ENCODE data around the gene MPO.

Gene MPO

DNA sequence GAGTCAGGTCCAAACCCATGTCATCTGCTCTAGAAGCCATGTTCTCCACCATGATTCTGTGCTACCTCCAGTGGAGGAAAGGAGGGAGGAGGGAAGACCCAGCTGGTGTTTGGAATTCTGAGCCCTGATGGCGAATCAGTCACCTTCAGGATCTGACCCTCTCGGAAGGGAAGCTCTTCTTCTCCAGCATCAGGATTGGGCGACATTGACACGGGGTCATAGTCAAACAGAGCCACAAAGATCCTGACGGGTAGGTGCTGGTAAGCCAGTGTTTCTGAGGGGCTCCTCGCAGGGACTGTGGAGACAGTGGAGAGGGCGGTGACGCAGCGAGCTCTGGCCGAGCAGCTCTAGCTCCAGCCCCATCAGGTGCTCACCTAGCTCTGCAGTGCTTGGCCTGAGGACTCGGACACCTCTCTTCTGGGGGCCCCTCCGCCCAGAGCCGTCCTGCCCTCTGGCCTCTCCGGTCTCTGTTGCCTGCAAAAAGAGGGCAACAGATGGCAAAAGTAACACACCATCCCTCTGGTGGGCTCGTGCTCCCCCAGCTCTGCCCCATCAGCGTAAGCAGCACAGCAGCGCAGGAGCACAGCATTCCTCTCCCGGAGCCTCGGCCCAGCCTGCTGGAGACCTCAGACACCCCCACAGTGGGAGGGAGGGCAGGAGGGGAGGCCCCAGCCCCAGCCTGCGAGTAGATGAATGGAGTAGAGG, 26.9 kb upstream of the MPO start:
- DNase-seq (ENCODE audit: low spot score): no peak

DNA sequence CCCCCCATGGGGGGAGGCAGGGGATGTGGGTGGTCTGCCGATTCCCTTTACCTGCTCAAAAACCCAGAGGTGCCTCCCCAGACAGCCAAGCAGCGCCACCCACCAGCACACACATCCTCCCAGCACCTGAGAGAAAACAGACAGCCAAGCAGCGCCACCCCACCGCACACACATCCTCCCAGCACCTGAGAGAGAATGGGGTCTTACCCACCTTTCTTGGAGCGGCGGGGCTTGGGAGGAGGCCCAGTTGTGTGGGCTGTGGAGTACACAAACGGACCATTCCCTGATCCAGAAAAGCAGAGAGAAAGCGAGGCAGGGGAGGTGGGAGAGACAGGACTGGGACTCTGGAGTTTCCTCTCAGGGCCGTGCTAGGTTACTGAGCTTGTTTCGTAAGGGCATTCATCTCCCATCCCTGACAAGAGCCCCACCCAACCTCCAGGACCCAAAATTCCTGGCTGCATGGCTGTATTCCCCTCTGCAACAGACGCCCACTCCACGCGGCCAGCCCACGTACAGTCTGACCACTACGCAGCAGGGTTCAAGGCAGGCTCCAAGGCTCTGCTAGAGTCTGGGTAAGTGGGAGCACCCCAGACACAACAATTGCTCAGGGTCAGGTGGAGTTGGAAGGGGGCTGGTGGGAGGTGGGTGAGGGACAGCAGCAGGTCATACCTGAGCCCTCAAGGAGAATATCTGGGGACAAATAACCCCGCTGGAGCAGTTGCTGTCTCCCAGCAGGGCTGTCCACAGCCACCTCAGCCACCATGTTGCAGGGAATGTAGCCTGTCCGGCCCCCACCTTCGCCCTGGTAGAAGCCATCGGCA, 25.6 kb upstream of the MPO start:
- DNase-seq (ENCODE audit: low spot score): no peak

DNA sequence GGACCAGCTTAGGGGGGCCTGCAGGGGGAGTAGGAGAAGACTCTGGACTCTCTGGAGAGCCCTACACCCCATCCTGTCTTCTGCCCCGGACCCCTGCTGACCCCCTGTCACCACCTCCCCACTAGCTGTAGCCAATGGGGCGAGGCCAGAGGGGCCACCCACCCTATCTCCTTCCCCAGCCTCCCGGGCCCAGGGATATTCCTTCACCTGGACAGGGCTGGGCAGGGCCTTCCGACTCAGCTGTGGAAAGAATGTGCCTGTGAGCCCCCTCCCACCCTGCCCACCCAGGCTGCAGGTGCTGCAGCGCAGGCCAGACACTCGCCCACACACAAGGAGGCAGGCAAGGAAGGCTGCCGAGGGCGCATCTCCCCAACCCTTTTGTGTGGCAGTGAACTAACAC, 24.9 kb upstream of the MPO start:
- DNase-seq (ENCODE audit: low spot score): no peak

DNA sequence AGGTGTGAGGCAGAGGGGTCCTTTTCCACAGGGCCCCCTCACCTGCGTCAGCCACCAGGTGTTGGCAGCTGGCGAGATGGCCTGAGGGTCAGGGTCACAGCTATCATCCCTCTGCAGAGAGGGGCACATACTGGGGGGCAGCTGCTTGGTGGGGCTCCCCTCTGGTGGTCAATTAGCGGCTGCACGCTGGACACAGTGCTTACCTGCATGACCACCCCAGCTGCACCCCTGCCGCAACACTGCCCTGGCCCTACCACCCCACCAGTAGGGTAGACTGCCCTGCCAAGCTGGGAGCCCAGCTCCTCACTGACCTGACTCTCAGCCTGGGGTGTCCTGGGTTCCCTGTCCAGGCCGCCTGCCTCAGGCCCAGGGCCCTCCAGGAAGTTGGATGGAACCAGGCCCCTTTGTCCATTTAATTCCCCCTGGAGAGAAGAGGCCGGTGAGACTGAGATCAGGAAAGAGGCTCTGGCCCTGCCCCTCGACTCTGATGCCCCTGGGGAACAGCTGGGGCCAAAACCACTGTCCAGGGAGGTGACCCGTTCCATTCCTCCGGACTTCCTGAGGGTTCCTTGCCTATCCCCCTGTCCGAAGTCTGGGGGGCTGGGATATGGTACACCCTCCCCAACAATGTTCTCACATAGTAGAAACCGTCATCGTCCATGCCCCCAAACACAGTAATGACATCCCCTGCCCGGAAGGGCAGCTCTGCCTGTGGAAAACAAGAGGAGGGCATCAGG, 24.2 kb upstream of the MPO start:
- no peak for DNase-seq (ENCODE audit: low spot score)

DNA sequence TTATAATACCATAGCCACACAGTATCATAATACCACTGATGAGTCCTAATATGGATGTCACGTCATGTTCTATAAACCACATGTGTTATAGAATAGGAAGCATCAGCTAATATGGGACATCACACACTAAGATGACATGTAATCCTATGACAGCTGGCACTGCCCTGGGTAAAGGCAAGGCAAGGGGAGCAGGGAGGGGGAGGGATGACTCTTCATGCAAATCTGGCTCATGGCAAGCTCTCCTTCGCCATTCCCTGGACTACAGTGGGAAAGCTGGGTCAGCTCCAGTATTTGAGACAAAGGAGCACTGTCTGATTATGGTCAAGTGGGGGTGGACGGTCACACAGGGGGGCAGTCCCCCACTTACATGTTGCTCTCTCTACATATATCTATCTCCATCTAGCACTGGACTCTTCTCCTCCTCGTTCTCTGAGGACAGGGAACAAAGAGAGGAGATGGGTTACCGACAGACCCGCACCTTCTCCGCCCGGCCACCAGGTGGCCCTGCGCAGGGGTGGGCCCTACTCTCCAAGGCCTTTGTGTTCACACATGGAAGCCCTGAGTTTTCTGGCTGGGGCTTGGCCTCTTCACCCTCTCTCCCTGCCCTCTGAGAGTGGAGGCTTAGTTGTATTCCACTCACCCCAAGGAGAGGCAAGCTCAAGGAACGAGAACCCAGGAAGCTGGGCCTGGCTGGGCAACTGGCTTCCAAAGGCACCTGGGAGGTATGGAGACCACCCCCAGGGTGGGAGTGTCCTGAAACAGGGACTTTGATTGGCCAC, 23.4 kb upstream of the MPO start:
- no peak for DNase-seq (ENCODE audit: low spot score)

DNA sequence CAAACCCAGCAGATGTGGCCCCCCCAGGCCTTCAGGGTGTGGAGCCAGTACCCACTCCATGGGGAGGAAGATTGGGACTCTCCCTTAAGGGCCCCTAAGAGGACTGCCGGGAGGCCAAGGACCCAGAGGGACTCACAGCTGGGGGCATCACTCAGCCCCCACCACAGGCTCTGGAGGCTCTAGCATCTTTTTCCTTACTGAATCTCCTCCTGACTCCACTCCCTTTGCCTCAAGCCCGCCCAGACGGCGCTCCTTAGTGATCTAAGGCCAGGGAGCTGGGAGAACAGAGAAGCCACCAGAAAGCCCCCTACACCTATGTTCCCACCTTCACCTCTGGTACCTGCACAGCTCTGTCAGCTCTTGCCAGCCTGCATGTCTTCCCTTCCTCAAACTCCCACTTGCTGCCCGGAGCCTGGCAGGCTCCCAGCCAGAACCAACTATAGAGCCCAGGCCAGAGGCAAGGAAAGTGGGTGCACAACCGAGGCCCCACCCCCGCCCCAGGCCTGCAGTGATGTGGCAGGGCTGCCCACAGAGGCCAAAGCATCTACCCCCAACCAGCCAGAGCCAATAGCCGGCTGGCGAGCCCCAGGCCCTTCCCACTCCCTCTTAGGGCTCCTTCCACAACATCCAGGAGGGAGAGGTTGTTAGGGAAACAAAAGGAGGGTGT, 22.3 kb upstream of the MPO start:
- DNase-seq (ENCODE audit: low spot score): no peak

DNA sequence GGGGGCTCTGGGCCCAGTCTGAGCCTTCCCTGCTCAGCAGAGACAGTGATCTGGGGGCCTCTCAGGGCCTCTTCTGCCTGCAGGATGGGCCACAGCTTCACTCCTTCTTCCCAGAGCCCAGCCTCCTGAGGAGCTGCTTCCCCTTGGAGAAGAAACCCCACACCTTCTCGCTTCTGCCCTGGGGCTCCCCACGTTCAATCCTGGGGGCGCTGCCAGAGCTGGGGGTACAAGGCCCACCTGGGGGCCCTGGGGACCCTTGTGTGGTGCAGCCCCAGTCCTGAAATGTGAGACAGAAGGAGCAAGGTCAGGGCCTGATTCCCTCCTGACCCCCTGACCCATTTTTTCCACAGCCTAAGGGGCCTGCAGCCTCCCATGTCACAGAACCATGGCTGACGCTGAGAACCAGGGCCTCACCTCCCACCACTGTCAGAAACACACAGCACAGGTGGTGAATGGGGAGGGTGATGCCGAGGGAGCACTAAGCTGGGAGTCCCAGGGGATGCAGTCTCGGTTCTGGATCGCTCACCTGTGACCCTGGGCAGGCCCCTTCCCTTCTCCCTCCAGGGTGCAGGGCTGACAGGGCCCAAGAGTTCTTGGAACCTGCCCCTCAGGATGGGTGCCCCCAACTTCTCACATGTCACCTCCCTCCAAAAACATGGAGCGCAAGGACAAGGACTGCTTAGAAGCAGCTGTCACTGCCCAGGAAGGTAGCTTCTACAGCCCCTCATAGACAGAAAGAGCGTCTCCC, 21.6 kb upstream of the MPO start:
- DNase-seq (ENCODE audit: low spot score): no peak

DNA sequence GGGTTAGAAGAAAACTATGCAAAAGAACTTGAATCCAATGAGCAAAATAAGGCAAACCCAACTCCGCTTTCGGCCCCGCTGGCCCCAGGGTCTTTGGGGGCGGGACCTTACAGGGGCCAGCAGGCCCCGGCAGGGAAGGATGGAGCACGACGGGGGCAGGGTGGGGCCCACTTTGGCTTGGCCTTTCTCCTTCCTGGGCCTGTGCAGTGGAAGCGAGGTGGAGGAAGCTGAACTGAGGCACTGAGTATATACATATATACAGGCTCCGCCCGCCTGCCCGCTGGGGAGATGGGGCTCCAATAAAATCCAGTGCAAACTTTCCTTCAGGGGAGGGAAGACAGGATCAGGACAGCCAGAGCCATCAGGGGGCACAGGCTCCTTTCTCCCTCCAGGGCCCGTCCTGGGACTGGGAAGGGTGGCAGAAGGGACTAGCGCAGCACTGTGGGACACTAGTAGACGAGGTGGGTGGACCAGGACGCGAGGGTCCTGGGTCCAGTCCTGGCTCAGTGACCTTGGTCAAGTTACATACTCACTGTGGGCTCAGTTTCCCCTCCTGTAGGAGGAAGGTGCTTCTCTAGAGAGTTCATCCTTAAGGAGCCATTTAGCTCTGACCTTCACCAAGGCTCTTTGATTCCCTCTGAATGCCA, 20.9 kb upstream of the MPO start:
- no peak for DNase-seq (ENCODE audit: low spot score)

DNA sequence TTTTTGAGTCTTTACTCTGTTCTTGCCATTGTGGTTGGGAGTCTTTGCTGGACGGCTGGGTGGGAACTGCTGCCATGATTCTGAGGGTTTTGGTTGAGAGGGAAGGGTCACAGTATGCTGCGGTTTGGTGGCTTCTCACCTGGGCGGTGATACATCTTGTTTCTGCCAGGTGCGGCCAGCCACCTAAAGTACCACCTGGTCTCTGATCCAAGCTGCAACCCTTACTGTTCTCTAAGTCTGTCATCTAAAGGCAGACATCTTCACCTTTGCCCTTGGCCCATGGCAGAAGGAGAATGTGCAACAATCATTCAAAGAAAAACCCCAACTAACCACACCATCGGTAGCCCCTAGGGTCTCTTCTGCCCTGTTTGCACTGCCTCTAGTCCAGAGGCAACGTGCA, 19.6 kb upstream of the MPO start:
- DNase-seq (ENCODE audit: low spot score): no peak

DNA sequence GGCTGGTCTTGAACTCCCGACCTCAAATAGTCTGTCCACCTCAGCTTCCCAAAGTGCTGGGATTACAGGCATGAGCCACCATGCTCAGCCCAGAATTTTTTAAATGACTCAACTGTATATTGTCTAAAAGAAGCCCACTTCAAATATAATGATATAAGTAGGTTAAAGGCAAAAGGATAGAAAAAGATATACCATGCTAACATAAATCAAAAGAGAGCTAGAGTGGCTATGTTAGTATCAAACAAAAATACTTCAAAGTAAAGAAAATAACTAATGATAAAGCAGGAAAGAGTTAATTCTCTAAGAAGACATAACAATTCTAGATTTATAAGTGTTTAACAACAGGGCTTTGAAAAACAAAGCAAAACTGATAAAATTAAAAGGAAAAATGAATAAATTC, 13.3 kb upstream of the MPO start:
- no peak for DNase-seq (ENCODE audit: low spot score)

DNA sequence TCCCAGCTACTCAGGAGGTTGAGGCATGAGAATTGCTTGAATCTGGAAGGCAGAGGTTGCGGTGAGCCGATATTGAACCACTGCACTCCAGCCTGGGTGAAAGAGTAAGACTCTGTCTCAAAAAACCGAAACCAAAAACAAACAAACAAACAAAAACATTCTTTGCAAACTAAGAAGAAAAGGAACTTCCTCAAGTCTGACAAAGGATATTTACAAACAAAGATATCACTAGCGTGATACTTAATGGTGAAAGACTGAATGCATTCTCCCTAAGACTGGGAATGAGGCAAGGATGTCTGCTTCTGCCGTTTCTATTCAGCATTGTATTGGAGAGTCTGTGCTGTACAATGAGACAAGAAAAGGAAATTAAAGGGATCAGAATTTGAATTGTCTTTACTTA, 10.5 kb upstream of the MPO start:
- DNase-seq (ENCODE audit: low spot score): no peak

DNA sequence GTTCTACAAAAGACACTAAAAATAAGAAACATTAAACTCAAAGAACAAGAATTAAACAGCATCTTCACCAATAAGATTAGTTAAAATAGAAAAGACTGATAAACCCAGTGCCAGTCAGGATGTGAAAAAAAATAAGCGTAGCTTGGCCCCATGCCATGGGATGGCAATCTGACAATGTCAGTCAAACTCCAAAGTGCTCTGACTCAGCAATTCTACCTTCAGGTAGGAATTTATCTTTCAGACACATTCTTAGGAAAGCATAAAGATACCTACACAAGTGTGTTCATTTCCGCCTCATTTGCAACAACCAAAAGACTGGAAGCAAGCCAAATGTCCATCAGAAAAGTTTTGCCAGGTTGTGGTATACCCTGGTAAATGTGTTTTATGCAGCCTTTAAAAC, 9.1 kb upstream of the MPO start:
- DNase-seq (ENCODE audit: low spot score): no peak

DNA sequence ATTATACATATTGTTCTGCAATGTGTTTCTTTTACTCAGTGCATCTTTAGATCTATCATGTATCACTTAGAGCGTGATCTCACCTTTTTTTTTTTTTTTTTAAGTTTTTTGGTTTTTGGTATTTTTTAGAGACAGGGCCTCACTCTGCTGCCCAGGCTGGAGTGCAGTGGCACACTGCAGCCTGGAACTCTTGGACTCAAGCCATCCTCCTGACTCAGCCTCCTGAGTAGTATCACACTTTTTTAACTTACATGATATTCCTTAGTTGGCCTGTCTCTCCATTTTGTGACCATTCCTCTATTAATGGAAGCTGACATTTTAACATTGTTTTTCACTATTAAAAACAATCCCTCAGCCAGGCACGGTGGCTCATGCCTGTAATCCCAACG, 4.7 kb upstream of the MPO start:
- no peak for DNase-seq (ENCODE audit: low spot score)

DNA sequence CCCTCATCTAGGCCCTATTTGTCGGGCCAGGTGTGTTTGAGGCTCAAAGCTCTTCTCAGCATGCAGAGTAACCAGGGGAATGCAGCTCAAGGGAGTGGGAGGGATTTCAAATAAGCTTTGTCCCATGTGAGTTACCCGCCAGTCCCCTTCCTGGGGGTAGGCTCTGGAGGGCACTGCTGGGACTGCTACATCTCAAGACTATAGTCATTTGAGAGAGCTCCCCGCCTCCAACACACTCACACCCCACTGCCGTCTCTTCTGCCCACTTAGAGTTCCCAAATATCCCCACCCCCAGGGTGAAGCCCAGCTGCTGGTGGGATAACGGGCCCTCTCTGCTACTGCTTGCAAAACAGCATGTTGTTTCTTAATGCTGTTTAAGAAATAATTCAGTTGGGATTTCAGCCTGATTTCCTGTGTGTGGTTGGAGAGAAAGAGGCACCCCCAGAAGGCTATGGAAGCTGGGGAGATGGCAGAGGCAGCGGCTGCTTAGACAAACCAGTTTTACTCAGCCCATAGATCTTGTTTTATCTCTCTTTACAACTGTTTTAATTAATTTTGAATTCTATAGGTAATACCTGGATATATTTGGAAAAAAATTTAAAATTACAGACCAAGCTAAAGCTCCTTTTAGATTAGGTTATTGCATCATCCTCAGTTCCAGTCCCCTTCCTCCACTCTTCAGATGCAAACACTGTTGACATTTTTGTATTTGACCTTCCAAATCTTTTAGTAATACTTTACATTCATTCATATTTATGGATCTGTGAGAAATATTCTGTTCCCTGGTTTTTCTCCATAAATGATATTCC, 4.1 kb upstream of the MPO start:
- no peak for DNase-seq (ENCODE audit: low spot score)

DNA sequence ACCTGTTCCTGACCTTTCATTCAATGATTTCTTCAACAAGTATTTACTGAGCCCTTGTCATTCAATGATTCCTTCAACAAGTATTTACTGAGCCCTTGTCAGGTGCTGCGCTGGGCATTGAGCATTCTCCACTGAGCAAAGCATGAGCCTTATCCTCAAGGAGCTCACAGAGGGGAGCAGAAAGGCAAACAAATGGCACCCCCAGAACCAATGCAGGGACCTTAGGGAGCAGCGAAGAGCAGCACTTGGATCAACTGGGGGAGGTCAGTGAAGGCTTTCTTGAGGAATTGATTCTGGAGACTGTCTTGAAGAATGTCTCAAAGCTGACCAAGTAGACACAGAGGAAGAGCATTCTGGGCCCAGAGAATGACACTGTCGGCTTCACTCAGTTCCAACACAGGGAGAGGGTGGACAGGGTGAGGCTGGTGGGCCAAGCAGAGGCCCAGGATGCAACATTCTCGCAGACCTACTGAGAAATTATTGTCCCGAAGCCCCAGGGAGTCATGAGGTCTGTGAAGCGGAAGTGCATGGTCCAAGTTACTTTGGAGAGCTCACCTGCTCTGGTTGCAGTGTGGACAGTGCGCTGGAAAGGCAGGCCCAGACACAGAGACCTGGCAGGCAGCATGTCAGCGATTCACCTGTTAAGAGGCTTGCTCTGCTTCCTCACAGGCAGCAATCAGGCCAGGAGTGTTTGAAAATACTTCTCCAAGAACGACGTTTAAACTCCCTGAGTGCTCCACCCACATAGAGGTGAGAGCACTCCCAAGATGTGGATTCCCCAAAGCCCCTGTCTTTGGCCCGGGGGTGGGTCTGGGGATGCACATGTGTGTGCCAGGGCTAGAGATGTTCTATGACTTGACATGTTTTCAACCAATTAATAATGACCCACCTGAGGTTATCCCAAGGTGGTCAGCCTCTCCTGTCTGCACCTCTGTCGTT, 3.2 kb upstream of the MPO start:
- no peak for DNase-seq (ENCODE audit: low spot score)

DNA sequence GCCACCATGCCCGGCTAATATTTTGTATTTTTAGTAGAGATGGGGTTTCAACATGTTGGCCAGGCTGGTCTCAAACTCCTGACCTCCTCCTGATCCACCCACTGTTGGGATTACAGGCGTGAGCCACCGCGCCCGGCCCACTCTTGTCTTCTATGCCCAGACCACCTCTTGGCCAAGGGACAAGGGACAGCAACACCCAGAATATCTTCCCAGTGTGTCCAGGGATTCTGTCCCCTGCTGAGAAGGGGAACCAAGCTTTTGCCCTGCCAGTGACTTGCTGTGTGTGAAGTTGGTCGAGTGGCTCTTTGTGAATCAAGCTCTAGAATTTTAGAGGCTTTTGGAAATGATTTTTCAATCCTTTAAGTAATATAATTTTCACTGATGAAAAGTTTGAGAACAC, 1.7 kb upstream of the MPO start:
- no peak for DNase-seq (ENCODE audit: low spot score)

DNA sequence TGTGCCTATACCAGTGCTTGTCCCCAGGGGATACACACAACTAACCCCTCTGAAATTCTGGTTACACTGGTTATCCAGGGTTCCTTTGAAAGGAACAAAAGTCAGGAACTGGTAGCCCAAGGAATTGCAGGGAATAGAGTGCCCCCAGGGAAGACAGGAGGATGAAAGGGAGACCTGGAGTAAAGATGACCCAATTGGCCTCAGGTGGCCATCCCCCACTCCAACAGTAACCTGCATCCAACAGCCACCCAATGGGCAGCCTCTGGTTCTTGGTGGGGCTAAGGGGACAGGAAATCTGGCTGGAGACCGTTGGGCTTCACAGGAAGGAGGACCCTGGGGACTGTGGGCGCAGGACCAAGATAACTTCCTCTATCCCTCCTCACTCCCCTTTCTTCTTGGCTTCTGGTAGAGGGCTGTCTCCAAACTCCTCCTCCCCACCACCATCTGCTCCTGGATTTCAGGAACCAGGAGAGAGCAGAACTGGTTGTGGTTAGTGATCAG, 826 bp upstream of the MPO start:
- DNase-seq (ENCODE audit: low spot score): no peak

DNA sequence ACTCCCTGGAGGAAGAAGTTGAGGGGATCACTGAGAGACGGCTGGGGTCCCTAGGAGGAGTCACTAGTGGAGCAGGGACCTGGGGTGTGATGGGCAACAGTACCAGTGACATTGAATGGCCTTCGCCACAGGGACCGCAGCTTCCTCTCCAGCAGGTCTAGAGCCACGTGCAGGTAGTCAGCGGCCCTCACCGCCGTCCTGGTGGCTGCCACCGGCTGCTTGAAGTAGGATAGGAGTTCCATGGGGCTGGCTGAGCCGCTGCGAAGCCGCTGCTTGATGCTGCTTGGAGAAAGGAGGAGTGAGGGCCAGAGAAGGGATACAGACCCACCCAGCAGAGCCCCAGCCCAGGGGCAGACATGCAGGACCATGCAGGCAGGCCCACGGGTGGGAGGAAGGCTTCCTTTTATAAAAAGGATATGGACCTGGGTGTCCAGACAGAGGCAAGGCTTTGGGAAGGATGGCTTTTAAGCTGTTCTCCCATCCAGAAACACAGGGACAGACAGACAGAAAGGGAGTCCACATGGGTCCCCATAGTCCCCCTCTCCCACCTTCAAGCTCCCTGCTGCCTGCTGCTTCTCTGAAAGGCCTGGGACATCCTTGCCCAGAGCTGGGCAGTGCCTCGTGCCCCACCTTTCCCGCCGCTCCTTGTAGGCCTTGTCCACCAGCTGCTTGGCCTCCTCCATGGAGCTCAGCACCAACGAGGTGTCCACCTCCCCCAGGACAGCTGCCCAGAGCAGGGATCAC, 827 bp downstream of the MPO start:
- DNase-seq (ENCODE audit: low spot score): no peak

Data from putamen (tissue), 1 donor.